Right hindlimb (tissue), 1 donor: ENCODE results near the gene NRP2.

Source experiments
- DNase-seq: peaks from one replicate; pipeline ENCODE4 v3.0.0-alpha.2; 2018

NRP2 gene

GRCh38 chr2:205686783-205687640 is 4.7 kb downstream of the NRP2 start:
- DNase-seq = peak; percentile 47

- DNase-seq = no peak
These were observed 5.3 kb downstream of the NRP2 start for GRCh38 chr2:205687641-205687956.

GRCh38 chr2:205688417-205689200 is 6.3 kb downstream of the NRP2 start:
- no peak for DNase-seq

GRCh38 chr2:205689820-205690219 is 7.5 kb downstream of the NRP2 start:
- no peak for DNase-seq

- no peak for DNase-seq
These were observed 9.8 kb downstream of the NRP2 start for GRCh38 chr2:205692104-205692503.

- no peak for DNase-seq
These were observed 12.0 kb downstream of the NRP2 start for GRCh38 chr2:205694256-205694655.

GRCh38 chr2:205695460-205695991 is 13.2 kb downstream of the NRP2 start:
- DNase-seq = no peak

GRCh38 chr2:205696331-205696926 is 14.1 kb downstream of the NRP2 start:
- no peak for DNase-seq

- no peak for DNase-seq
These were observed 14.7 kb downstream of the NRP2 start for GRCh38 chr2:205696927-205697441.

GRCh38 chr2:205698286-205699268 is 16.3 kb downstream of the NRP2 start:
- DNase-seq = no peak

- DNase-seq = no peak
These were observed 17.4 kb downstream of the NRP2 start for GRCh38 chr2:205699515-205700289.

GRCh38 chr2:205700331-205701132 is 18.2 kb downstream of the NRP2 start:
- DNase-seq = peak; percentile 68

GRCh38 chr2:205701509-205701908 is 19.2 kb downstream of the NRP2 start:
- DNase-seq = no peak

GRCh38 chr2:205702576-205702975 is 20.3 kb downstream of the NRP2 start:
- no peak for DNase-seq

GRCh38 chr2:205703471-205704126 is 21.3 kb downstream of the NRP2 start:
- DNase-seq = no peak

GRCh38 chr2:205704127-205704741 is 21.9 kb downstream of the NRP2 start:
- peak; percentile 57 for DNase-seq

GRCh38 chr2:205705511-205706349 is 23.4 kb downstream of the NRP2 start:
- no peak for DNase-seq

GRCh38 chr2:205706769-205707381 is 24.6 kb downstream of the NRP2 start:
- peak; percentile 70 for DNase-seq
